ENCODE data around the gene SNAPC5. TPM values are rescaled to one million over a fixed set of nuclear protein-coding genes. Genes with fewer than 3 reads are reported as not detected.

Gene SNAPC5
- polyA plus RNA-seq, 3 donors: 15.6 to 32.5 (median 30.2) TPM

GRCh38 chr15:66483131-66483566 lies 14.4 kb downstream of the SNAPC5 start:
- Mint-ChIP-seq H3K27me3 (ENCODE audit: low read depth in 3 of 3) (peaks cover 0 to 2% (median 0%) of the 10 kb centered on the region in 3 donors), H3K27ac (peak overlapping the region in 6 of 7 donors; percentile 2 to 83 (median 62)), H3K36me3 (peaks cover 74 to 82% of the 10 kb centered on the region in 2 donors), H3K4me1 (peaks cover 37% of the 10 kb centered on the region), H3K9me3 (peaks cover 0 to 6% (median 0%) of the 10 kb centered on the region in 7 donors), H3K4me3 (no peak overlapping the region)
- H3K9ac ChIP-seq (ENCODE audit: insufficient read depth, low read length, poor library complexity, severe bottlenecking): no peak overlapping the region
- peak overlapping the region; percentile 13 to 48 for H3K27ac ChIP-seq (ENCODE audit: low read depth in 1 of 2, low read length in 2 of 2)
- peaks cover 6% of the 10 kb centered on the region for H3K79me2 ChIP-seq (ENCODE audit: insufficient read depth, low read length)
- H2AFZ ChIP-seq (ENCODE audit: insufficient read depth, low read depth, low read length, poor library complexity, severe bottlenecking): no peak overlapping the region
- 92% methylated on average over 1 of the region's 3 CpGs for WGBS (ENCODE audit: insufficient coverage)
- H3K4me2 ChIP-seq (replicated peaks; ENCODE audit: extremely low read depth, low read length, poor library complexity, severe bottlenecking): peak overlapping the region; percentile 5
- peak; percentile 33 to 61 (median 51) for DNase-seq
- H3K27me3 ChIP-seq (ENCODE audit: control insufficient read depth in 2 of 2, insufficient read depth in 2 of 2, low read length in 2 of 2): no peaks in the 10 kb centered on the region
- peaks cover 56 to 66% of the 10 kb centered on the region in 2 donors for H3K36me3 ChIP-seq (replicated peaks in 1 of 2; ENCODE audit: control insufficient read depth in 1 of 2, insufficient read depth in 2 of 2, low read length in 2 of 2)
- no peaks in the 10 kb centered on the region for H3K9me3 ChIP-seq (replicated peaks in 1 of 2; ENCODE audit: control insufficient read depth in 1 of 2, insufficient read depth in 1 of 2, low read length in 2 of 2)
- peaks cover 12 to 25% of the 10 kb centered on the region in 2 donors for H3K4me1 ChIP-seq (ENCODE audit: control insufficient read depth in 1 of 2, insufficient read depth in 2 of 2, low read length in 2 of 2)
- TF ChIP-seq CTCF (IDR thresholded peaks at IDR 0.05): no peak
- H4K20me1 ChIP-seq (ENCODE audit: insufficient read depth, low read length): peaks cover 90% of the 10 kb centered on the region
- intact Hi-C loops (cut with micrococcal nuclease): no loop called here
- peak overlapping the region in 1 of 3 experiments; percentile 1 for H3K4me3 ChIP-seq (replicated peaks in 1 of 3; ENCODE audit: low read depth in 2 of 3, low read length in 3 of 3)

GRCh38 chr15:66482539-66482938 lies 15.0 kb downstream of the SNAPC5 start:
- peaks cover 0 to 2% (median 0%) of the 10 kb centered on the region in 3 donors for H3K27me3 Mint-ChIP-seq (ENCODE audit: low read depth in 3 of 3)
- DNase-seq: no peak
- H3K36me3 Mint-ChIP-seq: peaks cover 68 to 81% of the 10 kb centered on the region in 2 donors
- Histone ChIP-seq H3K9me3 (replicated peaks in 1 of 2; ENCODE audit: control insufficient read depth in 1 of 2, insufficient read depth in 1 of 2, low read length in 2 of 2) (no peaks in the 10 kb centered on the region), H3K27ac (ENCODE audit: low read depth in 1 of 2, low read length in 2 of 2) (peak overlapping the region in 1 of 2 donors; percentile 48), H3K4me3 (replicated peaks in 1 of 3; ENCODE audit: low read depth in 2 of 3, low read length in 3 of 3) (peak overlapping the region in 1 of 3 experiments; percentile 1), H3K4me1 (ENCODE audit: control insufficient read depth in 1 of 2, insufficient read depth in 2 of 2, low read length in 2 of 2) (peaks cover 12 to 25% of the 10 kb centered on the region in 2 donors), H3K36me3 (replicated peaks in 1 of 2; ENCODE audit: control insufficient read depth in 1 of 2, insufficient read depth in 2 of 2, low read length in 2 of 2) (peaks cover 54 to 64% of the 10 kb centered on the region in 2 donors), H3K4me2 (replicated peaks; ENCODE audit: extremely low read depth, low read length, poor library complexity, severe bottlenecking) (no peak overlapping the region), H3K9ac (ENCODE audit: insufficient read depth, low read length, poor library complexity, severe bottlenecking) (peak overlapping the region; percentile 21), H3K79me2 (ENCODE audit: insufficient read depth, low read length) (peaks cover 6% of the 10 kb centered on the region), H3K27me3 (ENCODE audit: control insufficient read depth in 2 of 2, insufficient read depth in 2 of 2, low read length in 2 of 2) (no peaks in the 10 kb centered on the region), H4K20me1 (ENCODE audit: insufficient read depth, low read length) (peaks cover 88% of the 10 kb centered on the region), H2AFZ (ENCODE audit: insufficient read depth, low read depth, low read length, poor library complexity, severe bottlenecking) (no peak overlapping the region)
- 86% methylated on average over 4 of the region's 9 CpGs for WGBS (ENCODE audit: insufficient coverage)
- intact Hi-C loops (cut with micrococcal nuclease): no loop called here
- no peak overlapping the region for H3K4me3 Mint-ChIP-seq
- peaks cover 37% of the 10 kb centered on the region for H3K4me1 Mint-ChIP-seq
- peaks cover 0 to 6% (median 0%) of the 10 kb centered on the region in 7 donors for H3K9me3 Mint-ChIP-seq
- TF ChIP-seq CTCF (IDR thresholded peaks at IDR 0.05): no peak
- peak overlapping the region in 6 of 7 donors; percentile 2 to 83 (median 56) for H3K27ac Mint-ChIP-seq

Data from CD14-positive monocyte (primary cell).